GM21723 (cell line): ENCODE measurements around the gene DNAJB5.
"Not testable (repeated sequence)": the region's sequence is repeated elsewhere in the genome, so short reads cannot be mapped to it uniquely, and the experiment has no call there.

Experiments
- ATAC-seq: cut with Tn5 transposase; IDR thresholded peaks from one replicate; pipeline ENCODE4 v1.9.1; 2021; ENCODE audit warnings: mild to moderate bottlenecking, moderate library complexity; ENCODE audit not compliant: unreplicated experiment

The DNAJB5 gene

DNA sequence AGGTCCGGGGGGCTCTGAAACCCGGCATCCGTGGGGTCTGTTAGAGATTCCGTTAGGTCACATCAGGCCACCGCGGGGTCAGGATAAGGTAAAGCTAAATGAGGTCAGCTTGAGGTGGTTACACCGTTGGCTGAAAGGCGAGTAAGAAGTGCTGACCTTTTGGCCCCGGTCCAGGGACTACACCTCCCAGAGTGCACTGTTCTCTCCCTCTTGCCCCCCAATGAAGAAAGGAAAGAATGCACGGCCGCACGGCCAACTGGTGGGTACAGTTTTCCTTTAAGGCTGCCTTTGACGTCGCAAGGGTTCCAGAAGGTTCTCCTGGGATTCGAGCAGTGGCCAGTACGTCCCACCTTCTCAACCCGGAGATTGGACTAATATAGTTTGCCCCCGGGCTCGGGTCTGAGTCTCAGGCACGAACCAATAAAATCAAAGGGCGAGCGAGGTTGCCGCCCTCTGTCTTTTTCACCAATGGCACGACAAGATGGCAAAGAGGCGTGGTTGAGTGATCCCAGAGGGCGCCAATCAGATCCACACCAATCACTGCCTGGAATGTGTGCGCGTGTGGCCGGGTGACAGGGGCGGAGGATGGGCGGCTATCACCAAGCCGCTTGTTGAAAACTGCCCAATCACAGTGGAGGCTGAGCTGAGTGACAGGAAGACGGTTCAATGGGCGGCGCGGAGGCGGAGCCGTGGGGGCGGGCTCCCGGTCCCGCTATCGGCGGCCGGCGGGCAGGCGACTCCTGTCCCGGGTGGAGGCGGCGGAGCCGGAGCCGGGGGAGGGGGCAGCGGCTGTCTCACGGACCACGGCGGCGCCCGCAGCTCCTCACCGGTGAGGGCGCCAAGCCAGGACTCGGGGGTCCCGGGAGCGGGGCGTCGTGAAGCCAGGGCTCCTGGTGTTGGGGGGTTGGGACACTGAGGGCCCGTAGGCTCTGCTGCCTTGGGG is at the start of gene DNAJB5:
TSS of gene DNAJB5 (plus strand) at position 743 of the 943 bp plus-strand sequence. CDS start 886 bp downstream, outside the sequence.
- ATAC-seq = peak; percentile 87

DNA sequence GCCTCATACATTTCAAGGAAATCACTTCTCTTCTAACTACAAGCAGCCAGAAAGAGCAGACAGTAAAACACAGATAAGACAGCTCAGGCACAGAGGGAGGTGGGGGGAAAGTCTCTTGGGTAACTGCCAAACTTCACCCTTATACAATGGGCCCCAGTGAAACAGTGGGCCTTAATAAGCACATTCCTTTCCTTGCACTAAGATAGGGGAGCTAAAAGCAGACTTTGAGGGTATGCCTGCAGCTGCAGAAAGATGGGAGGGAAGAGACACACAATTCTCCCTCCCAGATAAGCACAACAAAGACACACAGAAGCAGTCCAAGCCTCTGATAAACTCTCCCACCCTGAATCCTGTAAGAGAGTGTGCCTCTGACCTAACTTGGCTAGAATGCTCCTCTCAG is 49.6 kb upstream of the DNAJB5 start:
- not testable (repeated sequence) for ATAC-seq

GRCh38 chr9:34948451-34948850 is 41.1 kb upstream of the DNAJB5 start:
- no peak for ATAC-seq

DNA sequence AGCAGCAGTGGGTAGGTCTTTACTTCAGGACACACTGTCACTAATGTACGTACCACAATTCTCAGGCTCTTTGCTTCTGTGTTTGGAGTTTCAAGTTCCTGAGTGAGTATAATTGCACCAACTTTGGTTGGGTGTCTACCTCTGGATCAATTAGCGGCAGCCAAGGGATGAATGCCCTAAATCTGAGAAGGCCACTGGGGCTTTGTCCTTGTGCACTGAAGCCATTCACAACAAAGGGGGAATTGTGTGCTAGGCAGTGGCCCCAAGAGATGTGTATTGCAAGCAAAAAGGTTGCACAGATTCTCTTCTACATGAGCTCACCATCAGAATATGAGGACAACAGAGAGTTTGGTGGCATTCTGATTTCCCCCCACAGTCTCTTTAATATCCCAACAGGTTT is 35.3 kb upstream of the DNAJB5 start:
- ATAC-seq = no peak

DNA sequence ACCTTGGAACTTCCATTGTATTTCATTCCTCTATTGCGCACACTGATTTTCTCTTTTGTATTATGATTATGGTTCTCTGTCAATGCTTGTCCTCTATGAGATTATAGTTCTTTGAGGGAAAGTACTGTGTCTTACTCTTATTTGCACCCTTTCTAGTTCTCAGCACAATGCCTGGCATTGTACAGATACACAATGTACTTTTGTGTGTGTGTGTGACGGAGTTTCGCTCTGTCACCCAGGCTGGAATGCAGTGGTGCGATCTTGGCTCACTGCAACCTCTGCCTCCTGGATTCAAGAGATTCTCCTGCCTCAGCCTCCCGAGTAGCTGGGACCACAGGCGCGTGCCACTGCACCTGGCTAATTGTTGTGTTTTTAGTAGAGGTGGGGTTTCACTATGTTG is 33.5 kb upstream of the DNAJB5 start:
- not testable (repeated sequence) for ATAC-seq

GRCh38 chr9:34956648-34957047 is 32.9 kb upstream of the DNAJB5 start:
- ATAC-seq = peak; percentile 56

DNA sequence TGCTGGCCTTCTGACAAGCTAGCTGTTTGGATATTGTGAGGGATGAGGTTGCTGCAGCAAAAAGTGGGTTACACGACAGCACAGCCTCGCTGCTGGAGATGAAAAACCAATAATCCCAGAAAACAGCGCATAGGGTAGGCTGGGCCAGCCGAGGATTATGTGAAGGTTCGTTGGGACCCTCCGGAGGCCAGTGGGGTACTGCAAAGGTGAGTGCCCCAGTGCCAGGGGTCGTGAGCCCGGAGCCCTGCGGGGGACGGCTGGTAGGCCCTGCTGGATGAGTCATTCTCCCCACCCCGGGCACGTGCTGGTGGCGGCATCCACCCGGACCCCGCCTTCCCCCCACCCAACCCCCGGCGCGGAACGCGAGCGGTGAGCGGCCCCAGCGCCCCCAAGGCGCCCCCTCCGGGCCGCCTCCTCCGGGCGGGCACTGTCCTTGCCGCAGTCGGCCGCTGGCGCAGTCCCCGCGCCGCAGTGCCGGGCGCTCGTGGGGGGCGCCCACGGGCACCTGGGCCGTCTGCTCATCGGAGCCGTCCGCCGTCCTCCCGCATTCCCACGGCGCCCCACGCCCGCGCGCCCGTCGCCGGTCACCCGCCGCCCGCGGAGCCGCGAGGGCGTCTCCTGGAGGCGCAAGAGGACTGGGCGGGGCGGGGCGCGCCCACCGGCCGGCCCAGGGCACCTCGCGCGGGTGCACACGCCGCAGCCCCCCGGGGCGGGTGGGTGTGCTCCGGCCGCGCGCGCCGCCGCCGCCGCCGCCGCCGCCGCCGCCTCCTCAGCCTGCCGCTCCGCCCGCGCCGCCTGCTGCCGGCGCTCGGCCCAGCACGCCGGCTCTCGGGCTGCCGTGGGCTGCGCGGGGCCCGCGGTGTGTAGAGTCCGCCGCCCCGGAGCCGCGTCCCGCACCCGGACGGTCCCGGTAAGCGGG is 31.8 kb upstream of the DNAJB5 start, which contains the start of gene PHF24:
TSS of gene PHF24 (plus strand) at position 794 of the 919 bp plus-strand sequence. CDS start 13,014 bp downstream, outside the sequence.
- ATAC-seq = no peak

GRCh38 chr9:34958411-34958982 is 31.0 kb upstream of the DNAJB5 start:
- ATAC-seq = no peak

DNA sequence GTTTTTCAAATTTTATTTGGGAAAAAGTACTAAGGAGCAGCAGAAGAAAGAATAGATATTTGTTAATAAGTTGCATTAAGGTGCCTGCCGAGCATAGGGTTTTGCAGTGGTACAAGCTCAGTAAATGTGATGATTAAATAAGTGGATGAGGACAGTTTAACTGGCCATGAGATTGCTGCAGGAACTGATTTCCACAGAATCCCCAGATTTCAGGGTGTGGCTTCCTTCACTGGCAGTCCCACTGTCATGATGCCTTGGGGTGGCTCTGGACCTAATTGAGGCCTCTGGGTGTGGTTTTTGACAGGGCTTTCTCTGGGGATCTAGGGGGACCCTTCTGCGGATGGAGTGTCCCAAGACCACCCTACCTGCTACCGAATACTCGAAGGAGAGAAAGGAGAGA is 30.1 kb upstream of the DNAJB5 start:
- no peak for ATAC-seq

DNA sequence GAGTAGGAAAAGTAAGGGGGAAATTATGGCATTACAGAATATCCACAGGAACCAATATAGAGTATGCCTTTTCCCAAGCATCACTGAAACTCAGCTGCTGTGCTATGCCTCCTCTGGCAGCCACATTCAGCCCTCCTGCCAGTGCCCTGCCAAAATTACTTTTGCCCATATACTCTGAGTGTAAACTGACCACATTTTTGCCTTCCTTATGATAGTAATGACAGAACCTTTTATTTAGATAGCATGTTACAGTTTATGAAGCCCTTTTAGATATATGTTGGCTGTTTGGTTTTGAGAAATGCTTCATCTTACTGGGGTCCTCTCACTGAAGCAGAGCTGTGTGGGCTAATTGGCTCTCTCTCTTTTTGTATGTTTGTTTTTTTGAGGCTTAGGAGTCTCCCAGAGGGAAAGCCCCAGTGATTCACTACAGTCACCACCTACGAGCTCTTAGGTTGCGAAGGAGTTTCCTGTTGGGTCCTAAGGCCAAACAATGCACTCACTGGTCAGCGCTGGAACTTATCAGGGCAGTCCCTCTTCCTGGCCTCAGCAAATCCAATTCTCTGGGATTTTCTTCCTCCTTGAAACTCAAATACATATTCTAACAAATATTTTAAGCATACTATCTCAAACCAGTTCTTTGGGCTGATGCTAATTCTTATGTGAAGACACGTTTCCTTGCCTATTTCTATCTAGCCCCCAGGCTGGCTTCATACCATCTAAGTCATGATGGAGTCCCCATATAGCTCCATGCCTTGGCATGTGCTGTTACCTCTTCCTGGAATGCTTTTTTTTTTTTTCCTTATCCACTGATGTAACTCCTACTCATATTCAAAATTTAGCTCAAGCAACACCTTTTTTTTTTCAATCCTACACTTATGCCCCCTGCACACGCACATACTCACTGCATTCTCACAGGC is 27.7 kb upstream of the DNAJB5 start:
- ATAC-seq = peak; percentile 73

GRCh38 chr9:34962546-34962945 is 27.0 kb upstream of the DNAJB5 start:
- no peak for ATAC-seq

GRCh38 chr9:34963552-34963951 is 26.0 kb upstream of the DNAJB5 start:
- no peak for ATAC-seq

DNA sequence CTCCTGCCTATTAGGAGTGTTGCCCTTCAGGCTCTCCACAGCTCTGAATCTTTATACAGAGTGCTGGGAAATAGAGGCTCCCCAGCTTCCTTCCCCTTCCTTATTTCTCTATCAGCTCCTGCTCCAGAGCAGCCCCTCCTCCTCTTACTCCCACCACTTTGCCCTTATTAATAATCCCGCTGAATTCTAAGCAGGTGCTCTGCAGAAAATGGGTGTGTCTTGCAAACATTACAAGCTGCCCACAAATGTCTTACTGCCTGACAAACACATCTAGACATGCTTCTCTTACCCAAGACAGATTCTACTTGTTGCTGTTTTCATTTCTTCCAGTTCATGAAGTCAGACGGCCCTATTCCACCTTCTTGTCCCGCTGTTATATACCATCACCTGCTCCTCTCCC is 25.1 kb upstream of the DNAJB5 start:
- no peak for ATAC-seq

- ATAC-seq = no peak
Measured at GRCh38 chr9:34971146-34971811, 18.3 kb upstream of the DNAJB5 start.

GRCh38 chr9:34974664-34975063 is 14.9 kb upstream of the DNAJB5 start:
- ATAC-seq = no peak

- ATAC-seq = no peak
Measured at GRCh38 chr9:34976441-34976840, 13.1 kb upstream of the DNAJB5 start.

GRCh38 chr9:34976992-34977391 is 12.6 kb upstream of the DNAJB5 start:
- ATAC-seq = no peak

- ATAC-seq = no peak
Measured at GRCh38 chr9:34980181-34980761, 9.3 kb upstream of the DNAJB5 start.

DNA sequence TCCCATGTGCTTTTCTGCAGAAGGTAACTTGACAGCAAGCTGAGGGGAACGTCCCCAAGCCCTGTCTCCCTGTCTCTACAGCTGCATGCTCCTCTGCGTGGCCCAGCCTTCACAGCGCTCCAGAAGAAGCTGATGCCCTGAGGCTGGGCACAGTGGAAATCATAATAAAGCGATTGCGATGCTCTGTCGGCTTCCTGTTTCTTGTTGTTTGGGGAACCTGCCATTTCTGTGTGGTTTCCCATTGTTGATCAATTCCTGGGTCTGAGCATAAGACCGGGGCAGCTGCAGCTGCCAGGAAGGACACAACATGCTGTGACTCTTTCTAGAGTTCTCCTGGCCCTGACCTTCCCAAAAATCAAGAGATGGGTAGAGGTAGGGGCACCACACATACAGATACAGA is 7.2 kb upstream of the DNAJB5 start:
- no peak for ATAC-seq
